Measurements from ENCODE around the gene NUP98. TPM values are rescaled to one million over a fixed set of nuclear protein-coding genes. Genes with fewer than 3 reads are reported as not detected.
"Not testable (repeated sequence)": the region's sequence is repeated elsewhere in the genome, so short reads cannot be mapped to it uniquely, and the experiment has no call there.

The NUP98 gene
- total RNA-seq, 4 donors from 2014 or later: 65.2 to 128 (median 102) TPM

DNA sequence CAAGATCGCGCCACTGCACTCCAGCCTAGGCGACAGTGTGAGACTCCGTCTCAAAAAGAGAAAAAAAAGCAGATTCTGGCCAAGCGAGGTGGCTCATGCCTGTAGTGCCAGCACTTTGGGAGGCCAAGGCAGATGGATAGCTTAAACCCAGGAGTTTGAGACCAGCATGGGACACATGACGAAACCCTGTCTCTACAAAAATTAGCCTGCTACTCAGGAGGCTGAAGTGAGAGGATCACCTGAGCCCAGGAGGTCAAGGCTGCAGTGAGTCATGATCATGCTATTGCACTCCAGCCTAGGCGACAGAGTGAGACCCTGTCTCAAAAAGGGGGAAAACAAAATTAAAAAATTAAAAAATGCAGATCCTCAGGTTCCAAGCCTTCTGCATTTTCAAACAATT lies 25.0 kb upstream of the NUP98 start:
- Histone ChIP-seq H3K4me3 (no peak overlapping the region), H3K4me1 (no peaks in the 10 kb centered on the region), H3K27ac (no peak overlapping the region), H3K36me3 (peaks cover 0 to 14% of the 10 kb centered on the region in 2 donors), H3K27me3 (no peaks in the 10 kb centered on the region), H3K9me3 (no peaks in the 10 kb centered on the region)
- in situ Hi-C loops (cut with MboI; ENCODE audit: low sequenced_read_pairs in 4 of 4): no loop called here
- no peak for DNase-seq
- TF ChIP-seq CTCF (IDR thresholded peaks at IDR 0.05 in 4 of 5, conservative IDR thresholded peaks at IDR 0.05 in 1 of 5) (no peak), POLR2A (IDR thresholded peaks at IDR 0.05) (no peak)
- intact Hi-C loops (cut with DNase I; ENCODE audit: low total_unique reads): no loop called here
- no peak for ATAC-seq

- Histone ChIP-seq H3K4me3 (no peak overlapping the region), H3K27me3 (no peaks in the 10 kb centered on the region), H3K4me1 (no peaks in the 10 kb centered on the region), H3K27ac (no peak overlapping the region), H3K36me3 (peaks cover 0 to under 1% of the 10 kb centered on the region in 2 donors), H3K9me3 (no peaks in the 10 kb centered on the region)
- in situ Hi-C loops (cut with MboI; ENCODE audit: low sequenced_read_pairs in 4 of 4): no loop called here
- no peak for TF ChIP-seq POLR2A (IDR thresholded peaks at IDR 0.05)
- TF ChIP-seq CTCF (IDR thresholded peaks at IDR 0.05 in 4 of 5, conservative IDR thresholded peaks at IDR 0.05 in 1 of 5): no peak
- ATAC-seq (no peak), DNase-seq (no peak)
- intact Hi-C loops (cut with DNase I; ENCODE audit: low total_unique reads): no loop called here
Measured at GRCh38 chr11:3820971-3821370, 23.6 kb upstream of the NUP98 start.

DNA sequence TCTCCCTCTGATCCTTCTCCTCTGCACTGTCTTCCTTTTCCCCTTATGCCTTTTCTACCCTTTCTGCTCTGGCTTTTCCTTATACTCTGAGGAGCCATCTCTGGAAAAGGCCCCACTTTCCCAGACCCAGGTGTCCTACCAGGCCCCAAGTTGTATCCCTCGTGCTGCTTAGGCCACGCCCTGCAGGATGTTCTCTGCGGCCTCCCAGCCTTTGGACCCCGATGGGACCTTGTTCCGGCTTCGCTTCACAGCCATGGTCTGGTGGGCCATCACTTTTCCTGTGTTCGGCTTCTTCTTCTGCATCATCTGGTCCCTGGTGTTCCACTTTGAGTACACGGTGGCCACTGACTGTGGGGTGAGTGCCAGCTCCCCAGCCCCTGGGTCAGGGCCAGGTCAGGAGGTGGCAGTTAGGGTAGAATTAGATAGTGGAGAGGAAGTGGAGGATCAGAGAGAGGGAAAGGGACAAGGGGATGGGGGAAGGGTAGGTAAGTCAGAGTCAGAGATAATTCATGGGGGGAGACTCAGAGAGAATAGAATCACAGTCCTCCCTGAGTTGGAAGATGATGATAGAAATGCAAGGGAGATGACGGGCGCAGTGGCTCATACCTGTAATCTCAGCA lies 19.9 kb upstream of the NUP98 start:
- no peak for DNase-seq
- no peak for TF ChIP-seq POLR2A (IDR thresholded peaks at IDR 0.05)
- no peak for TF ChIP-seq CTCF (IDR thresholded peaks at IDR 0.05 in 4 of 5, conservative IDR thresholded peaks at IDR 0.05 in 1 of 5)
- H3K27me3 ChIP-seq: no peaks in the 10 kb centered on the region
- in situ Hi-C loops (cut with MboI; ENCODE audit: low sequenced_read_pairs in 4 of 4) (no loop called here), intact Hi-C loops (cut with DNase I; ENCODE audit: low total_unique reads) (no loop called here)
- H3K9me3 ChIP-seq: no peaks in the 10 kb centered on the region
- ATAC-seq: no peak
- H3K36me3 ChIP-seq: no peaks in the 10 kb centered on the region
- no peaks in the 10 kb centered on the region for H3K4me1 ChIP-seq
- no peak overlapping the region for H3K27ac ChIP-seq
- H3K4me3 ChIP-seq: no peak overlapping the region

DNA sequence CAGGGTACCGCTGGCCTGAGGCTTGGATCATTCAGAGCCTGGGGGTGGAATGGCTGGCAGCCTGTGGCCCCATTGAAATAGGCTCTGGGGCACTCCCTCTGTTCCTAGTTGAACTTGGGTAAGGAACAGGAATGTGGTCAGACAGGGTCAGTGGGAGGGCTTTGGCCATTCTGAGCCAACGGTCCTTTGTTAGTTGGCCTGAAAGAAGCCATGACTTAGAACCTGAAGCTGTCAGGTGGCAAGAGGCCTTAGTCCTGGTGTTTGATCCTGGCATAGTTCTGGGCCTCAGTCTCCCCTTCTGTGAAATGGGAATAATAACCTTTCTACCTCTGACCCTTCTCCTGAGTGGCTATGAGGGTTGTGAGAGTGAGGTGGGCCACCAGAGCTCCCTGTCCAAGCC lies 19.3 kb upstream of the NUP98 start:
- intact Hi-C loops (cut with DNase I; ENCODE audit: low total_unique reads) (no loop called here), in situ Hi-C loops (cut with MboI; ENCODE audit: low sequenced_read_pairs in 4 of 4) (no loop called here)
- no peaks in the 10 kb centered on the region for H3K27me3 ChIP-seq
- DNase-seq: no peak
- H3K27ac ChIP-seq: no peak overlapping the region
- TF ChIP-seq POLR2A (IDR thresholded peaks at IDR 0.05): no peak
- no peak for TF ChIP-seq CTCF (IDR thresholded peaks at IDR 0.05 in 4 of 5, conservative IDR thresholded peaks at IDR 0.05 in 1 of 5)
- H3K4me1 ChIP-seq: no peaks in the 10 kb centered on the region
- no peaks in the 10 kb centered on the region for H3K9me3 ChIP-seq
- no peaks in the 10 kb centered on the region for H3K36me3 ChIP-seq
- H3K4me3 ChIP-seq: no peak overlapping the region
- no peak for ATAC-seq

DNA sequence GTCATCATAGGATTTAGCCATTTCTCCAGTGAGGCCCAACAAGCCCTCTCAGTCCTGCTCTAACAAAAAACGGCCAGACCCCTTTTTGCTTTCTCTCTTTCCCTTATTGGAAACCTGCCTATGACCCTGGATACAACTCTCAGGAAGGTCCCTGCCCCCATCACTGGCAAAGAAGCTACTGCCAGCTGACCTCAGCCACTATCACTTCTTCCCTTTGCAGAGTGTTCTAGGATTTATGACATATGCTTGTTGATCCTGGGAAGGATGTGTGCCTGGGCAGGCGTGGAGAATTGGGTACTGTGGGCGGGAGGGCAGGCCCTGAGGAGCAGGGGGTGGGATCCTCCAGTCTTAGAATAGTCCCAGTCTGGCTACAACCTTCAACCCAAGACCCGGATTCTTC lies 18.5 kb upstream of the NUP98 start:
- no peak for TF ChIP-seq POLR2A (IDR thresholded peaks at IDR 0.05)
- TF ChIP-seq CTCF (IDR thresholded peaks at IDR 0.05 in 4 of 5, conservative IDR thresholded peaks at IDR 0.05 in 1 of 5): no peak
- H3K36me3 ChIP-seq: no peaks in the 10 kb centered on the region
- no peak overlapping the region for H3K27ac ChIP-seq
- ATAC-seq (no peak), DNase-seq (no peak)
- no peak overlapping the region for H3K4me3 ChIP-seq
- in situ Hi-C loops (cut with MboI; ENCODE audit: low sequenced_read_pairs in 4 of 4) (no loop called here), intact Hi-C loops (cut with DNase I; ENCODE audit: low total_unique reads) (no loop called here)
- no peaks in the 10 kb centered on the region for H3K9me3 ChIP-seq
- no peaks in the 10 kb centered on the region for H3K27me3 ChIP-seq
- peaks cover 0 to 6% of the 10 kb centered on the region in 2 donors for H3K4me1 ChIP-seq

DNA sequence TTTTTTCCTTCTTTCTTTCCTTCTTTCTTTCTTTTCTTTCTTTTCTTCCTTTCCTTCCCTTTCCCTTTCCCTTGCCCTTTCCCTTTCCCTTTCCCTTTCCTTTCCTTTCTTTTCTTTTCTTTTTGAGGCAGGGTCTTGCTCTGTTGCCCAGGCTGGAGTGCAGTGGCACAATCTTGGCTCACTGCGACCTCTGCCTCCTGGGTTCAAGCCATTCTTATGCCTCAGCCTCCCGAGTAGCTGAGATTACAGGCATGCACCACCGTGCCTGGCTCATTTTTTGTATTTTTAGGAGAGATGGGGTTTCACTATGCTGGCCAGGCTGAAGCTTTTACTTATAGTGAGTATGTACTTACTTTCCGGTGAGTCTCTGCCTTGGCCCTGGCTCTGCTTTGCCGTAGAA lies 17.5 kb upstream of the NUP98 start:
- in situ Hi-C loops (cut with MboI; ENCODE audit: low sequenced_read_pairs in 4 of 4); H3K36me3 ChIP-seq; intact Hi-C loops (cut with DNase I; ENCODE audit: low total_unique reads); DNase-seq; H3K9me3 ChIP-seq; H3K4me3 ChIP-seq; ATAC-seq; H3K27me3 ChIP-seq; H3K27ac ChIP-seq: not testable (repeated sequence)
- H3K4me1 ChIP-seq: peaks cover 0 to 16% of the 10 kb centered on the region in 2 donors

All from gastrocnemius medialis (tissue), 4 donors.